HL-60 (cell line): Measurements from ENCODE around the gene HECA.
"Not testable (repeated sequence)": the region's sequence is repeated elsewhere in the genome, so short reads cannot be mapped to it uniquely, and the experiment has no call there.

Source experiments
- DNase-seq, 2 experiments: peaks; one replicate each; pipeline ENCODE4 v3.0.0-alpha.2; 2010 to 2020; ENCODE audit warnings: low read depth in 1 of 2, low spot score in 1 of 2
- H3K27ac ChIP-seq: fragments of 250-450 bp; sonication (Bioruptor Pico); replicated peaks from 2 replicates; pipeline ENCODE4 v1.5.1; 2020; ENCODE audit warnings: mild to moderate bottlenecking, moderate library complexity
- H3K27me3 ChIP-seq: fragments of 250-450 bp; sonication (Bioruptor Pico); 2 replicates; pipeline ENCODE4 v1.5.1; 2021; ENCODE audit warnings: mild to moderate bottlenecking, moderate library complexity; ENCODE audit not compliant: insufficient read depth, poor library complexity, severe bottlenecking
- H3K4me3 ChIP-seq: replicated peaks from 2 replicates; pipeline ENCODE4 v1.5.1; 2011; ENCODE audit warnings: mild to moderate bottlenecking, control low read depth, low read length; ENCODE audit not compliant: insufficient read depth
- GABPA ChIP-seq: IDR thresholded peaks from 2 replicates; pipeline ENCODE4 v1.6.1; 2012; ENCODE audit warnings: low read depth
- POLR2AphosphoS5 ChIP-seq: IDR thresholded peaks from 2 replicates; pipeline ENCODE4 v1.6.1; 2012; ENCODE audit warnings: low read depth
- REST ChIP-seq: IDR thresholded peaks from 2 replicates; pipeline ENCODE4 v1.6.1; 2012; ENCODE audit warnings: low read depth; ENCODE audit not compliant: insufficient replicate concordance
- SPI1 ChIP-seq: IDR thresholded peaks from 2 replicates; pipeline ENCODE4 v1.6.1; 2012; ENCODE audit warnings: low read depth, mild to moderate bottlenecking, borderline replicate concordance
- TF ChIP-seq, protein P1 (sequence below): IDR thresholded peaks from one replicate; pipeline ENCODE4 v1.5.1; 2011; ENCODE audit warnings: low read length, control low read depth, inconsistent platforms; ENCODE audit not compliant: insufficient read depth

Gene HECA

GRCh38 chr6:139135578-139136545 lies 982 bp downstream of the HECA start:
- H3K4me3 ChIP-seq = peak overlapping the region; percentile 83
- TF ChIP-seq REST = no peak
- TF ChIP-seq GABPA = no peak
- peak; percentile 52 for TF ChIP-seq SPI1
- peak; percentile 36 to 74 for DNase-seq
- peak overlapping the region; percentile 86 for H3K27ac ChIP-seq
- no peaks in the 10 kb centered on the region for H3K27me3 ChIP-seq

DNA sequence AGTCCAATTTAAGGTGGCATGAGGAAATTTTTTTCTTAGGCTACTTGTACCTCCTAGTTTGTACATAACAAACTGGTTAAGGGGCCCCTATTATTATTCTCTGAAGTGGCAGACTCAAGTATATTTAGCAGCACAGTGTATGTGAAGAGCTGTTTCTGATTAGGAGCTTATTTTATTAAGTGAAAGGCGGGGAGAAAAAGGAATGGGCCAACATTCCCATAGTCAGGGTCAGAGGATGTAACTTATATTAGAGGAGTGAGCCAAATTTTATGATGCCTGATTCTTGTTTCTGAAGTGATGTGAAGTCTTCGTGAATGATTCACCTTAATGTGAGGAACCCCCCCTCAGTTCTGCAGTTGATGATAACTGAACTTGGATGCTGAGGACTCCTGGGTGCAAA lies 2.8 kb downstream of the HECA start:
- no peak overlapping the region for H3K27ac ChIP-seq
- no peaks in the 10 kb centered on the region for H3K27me3 ChIP-seq
- H3K4me3 ChIP-seq = no peak overlapping the region
- TF ChIP-seq, protein P1, sequence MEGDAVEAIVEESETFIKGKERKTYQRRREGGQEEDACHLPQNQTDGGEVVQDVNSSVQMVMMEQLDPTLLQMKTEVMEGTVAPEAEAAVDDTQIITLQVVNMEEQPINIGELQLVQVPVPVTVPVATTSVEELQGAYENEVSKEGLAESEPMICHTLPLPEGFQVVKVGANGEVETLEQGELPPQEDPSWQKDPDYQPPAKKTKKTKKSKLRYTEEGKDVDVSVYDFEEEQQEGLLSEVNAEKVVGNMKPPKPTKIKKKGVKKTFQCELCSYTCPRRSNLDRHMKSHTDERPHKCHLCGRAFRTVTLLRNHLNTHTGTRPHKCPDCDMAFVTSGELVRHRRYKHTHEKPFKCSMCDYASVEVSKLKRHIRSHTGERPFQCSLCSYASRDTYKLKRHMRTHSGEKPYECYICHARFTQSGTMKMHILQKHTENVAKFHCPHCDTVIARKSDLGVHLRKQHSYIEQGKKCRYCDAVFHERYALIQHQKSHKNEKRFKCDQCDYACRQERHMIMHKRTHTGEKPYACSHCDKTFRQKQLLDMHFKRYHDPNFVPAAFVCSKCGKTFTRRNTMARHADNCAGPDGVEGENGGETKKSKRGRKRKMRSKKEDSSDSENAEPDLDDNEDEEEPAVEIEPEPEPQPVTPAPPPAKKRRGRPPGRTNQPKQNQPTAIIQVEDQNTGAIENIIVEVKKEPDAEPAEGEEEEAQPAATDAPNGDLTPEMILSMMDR = no peak
- TF ChIP-seq GABPA (no peak), REST (no peak), SPI1 (no peak), POLR2AphosphoS5 (no peak)
- no peak for DNase-seq

- not testable (repeated sequence) for DNase-seq, H3K27me3 ChIP-seq, H3K4me3 ChIP-seq, H3K27ac ChIP-seq
Measured at GRCh38 chr6:139140854-139141253, 6.0 kb downstream of the HECA start.

- TF ChIP-seq POLR2AphosphoS5 = no peak
- TF ChIP-seq, protein P1 = no peak
- Histone ChIP-seq H3K27ac (no peak overlapping the region), H3K4me3 (no peak overlapping the region), H3K27me3 (no peaks in the 10 kb centered on the region)
- no peak for DNase-seq
Measured at GRCh38 chr6:139142262-139142661, 7.4 kb downstream of the HECA start.

DNA sequence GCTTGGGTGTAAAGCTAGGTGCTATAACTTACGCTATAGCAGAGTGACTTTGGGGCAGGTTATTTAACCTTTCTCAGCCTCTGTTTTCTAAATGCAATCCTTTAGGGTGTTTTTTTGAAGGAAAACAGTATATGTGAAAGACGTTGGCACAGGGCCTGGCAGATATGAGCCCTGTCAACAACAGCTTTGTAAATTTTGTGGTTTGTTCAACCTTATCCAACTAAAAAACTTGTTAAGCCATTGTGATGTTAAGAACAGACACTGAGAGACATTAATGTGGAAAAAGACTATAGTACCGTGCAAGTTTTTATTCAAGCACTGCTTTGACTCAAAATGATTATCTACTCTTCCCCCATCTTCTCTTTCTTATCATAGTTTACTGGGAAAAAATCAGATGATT lies 8.2 kb downstream of the HECA start:
- Histone ChIP-seq H3K4me3 (no peak overlapping the region), H3K27me3 (no peaks in the 10 kb centered on the region), H3K27ac (no peak overlapping the region)
- TF ChIP-seq REST (no peak), SPI1 (no peak), POLR2AphosphoS5 (no peak), GABPA (no peak)
- TF ChIP-seq, protein P1 = no peak
- DNase-seq = no peak
